Keratinocyte (primary cell): ENCODE results near the gene RHBDL2. TPM values are rescaled to one million over a fixed set of nuclear protein-coding genes. Genes with fewer than 3 reads are reported as not detected.

ENCODE experiments used
- DNase-seq: peaks from one replicate; pipeline ENCODE4 v3.0.0-alpha.2; 2011; ENCODE audit warnings: low read depth, missing footprints, low spot score
- FAIRE-seq: peaks from 2 replicates; lab custom pipeline; 2011; peaks lifted over from hg19 to GRCh38; lab: Jason Lieb, UNC
- H2AFZ ChIP-seq: 2 replicates; pipeline ENCODE4 v1.6.0; 2012; ENCODE audit warnings: low read length, control low read depth, inconsistent platforms; ENCODE audit not compliant: control insufficient read depth
- H3K27ac ChIP-seq: 2 replicates; pipeline ENCODE4 v1.5.1; 2011; ENCODE audit warnings: low read length; ENCODE audit not compliant: control insufficient read depth, insufficient read depth
- H3K27me3 ChIP-seq: 3 replicates; pipeline ENCODE4 v1.6.0; 2011; ENCODE audit warnings: low read length; ENCODE audit not compliant: control insufficient read depth, insufficient read depth; ENCODE audit errors: extremely low read depth
- H3K36me3 ChIP-seq, 2 experiments: 2 replicates in 1 of 2; 3 replicates in 1 of 2; pipeline ENCODE4 v1.5.1; 2011; ENCODE audit warnings: low read length in 2 of 2, mild to moderate bottlenecking in 1 of 2; ENCODE audit not compliant: control insufficient read depth in 2 of 2, insufficient read depth in 2 of 2; ENCODE audit errors: extremely low read depth in 1 of 2
- H3K4me1 ChIP-seq: 3 replicates; pipeline ENCODE4 v1.5.1; 2011; ENCODE audit warnings: low read length; ENCODE audit not compliant: control insufficient read depth, insufficient read depth; ENCODE audit errors: extremely low read depth
- H3K4me2 ChIP-seq: 3 replicates; pipeline ENCODE4 v1.6.0; 2011; ENCODE audit warnings: low read depth, low read length; ENCODE audit not compliant: control insufficient read depth, insufficient read depth; ENCODE audit errors: extremely low read depth
- H3K4me3 ChIP-seq, 3 experiments: fragments of 200-600 bp in 1 of 3; sonication (generic) in 1 of 3; 2 replicates in 2 of 3; 3 replicates in 1 of 3; pipeline ENCODE4 v1.5.1; 2011 to 2016; ENCODE audit warnings: low read length in 3 of 3, mild to moderate bottlenecking in 3 of 3, control low read depth in 2 of 3, inconsistent platforms in 1 of 3, low read depth in 1 of 3, mixed read lengths in 1 of 3, mixed run types in 1 of 3, moderate library complexity in 1 of 3; ENCODE audit not compliant: control insufficient read depth in 2 of 3, insufficient read depth in 2 of 3; ENCODE audit errors: extremely low read depth in 1 of 3
- H3K79me2 ChIP-seq: 2 replicates; pipeline ENCODE4 v1.6.0; 2012; ENCODE audit warnings: low read length; ENCODE audit not compliant: control insufficient read depth, insufficient read depth
- H3K9ac ChIP-seq: 3 replicates; pipeline ENCODE4 v1.6.0; 2011; ENCODE audit warnings: low read length; ENCODE audit not compliant: control insufficient read depth, insufficient read depth; ENCODE audit errors: extremely low read depth
- H3K9me1 ChIP-seq: 3 replicates; pipeline ENCODE4 v1.6.0; 2011; ENCODE audit warnings: low read length; ENCODE audit not compliant: control insufficient read depth, insufficient read depth; ENCODE audit errors: extremely low read depth
- H3K9me3 ChIP-seq: 2 replicates; pipeline ENCODE4 v1.5.1; 2012; ENCODE audit warnings: low read depth, low read length; ENCODE audit not compliant: control insufficient read depth
- H4K20me1 ChIP-seq: 3 replicates; pipeline ENCODE4 v1.6.0; 2011; ENCODE audit warnings: low read length; ENCODE audit not compliant: control insufficient read depth, insufficient read depth; ENCODE audit errors: extremely low read depth
- CTCF ChIP-seq, 3 experiments: IDR thresholded peaks in 1 of 3; conservative IDR thresholded peaks in 1 of 3; optimal IDR thresholded peaks in 1 of 3; 2 replicates in 2 of 3; 3 replicates in 1 of 3; pipeline versions ENCODE3 to v1.5.1; 2011; ENCODE audit warnings: low read length in 3 of 3, mild to moderate bottlenecking in 3 of 3, moderate library complexity in 2 of 3, control low read depth in 1 of 3, inconsistent platforms in 1 of 3; ENCODE audit not compliant: insufficient read depth in 2 of 3; ENCODE audit errors: extremely low read depth in 1 of 3
- EZH2 ChIP-seq: IDR thresholded peaks from one replicate; pipeline ENCODE4 v1.6.1; 2012; ENCODE audit warnings: inconsistent platforms, mild to moderate bottlenecking, low read length, moderate library complexity
- dilution Hi-C: fragments of 300-500 bp; cut with MboI; formaldehyde crosslinking; loops from one replicate; pipeline ENCODE4 v1.7.0; 2020; ENCODE audit warnings: low sequenced_read_pairs; ENCODE audit not compliant: extremely low pct_ligation_motif_present
- polyA plus RNA-seq, 5 experiments: library from polyadenylated mRNA; depleted of rRNA in 3 of 5; stranded (reverse) in 3 of 5; stranded (forward) in 1 of 5; unstranded in 1 of 5; fragments of >200 nt; gene quantifications; 1 replicate in 1 of 5; 2 replicates in 3 of 5; 3 replicates in 1 of 5; pipeline versions ENCODE4 v1.2.1 to v1.2.3, GENCODE V29; 2011 to 2012; ENCODE audit warnings: missing spikeins in 2 of 5, low read depth in 1 of 5, low replicate concordance in 1 of 5

The RHBDL2 gene
- polyA plus RNA-seq, 1 donor (not counting 4 experiments of a cell fraction or from before 2014, with no cell fraction given), result 7.9 TPM

- FAIRE-seq (no peak), DNase-seq (no peak)
- no peaks in the 10 kb centered on the region for H3K4me1 ChIP-seq
- H3K4me3 ChIP-seq, result no peak overlapping the region
- H4K20me1 ChIP-seq, result no peaks in the 10 kb centered on the region
- no peak overlapping the region for H3K4me2 ChIP-seq
- no peaks in the 10 kb centered on the region for H3K27me3 ChIP-seq
- no peak overlapping the region for H3K9ac ChIP-seq
- H3K9me1 ChIP-seq, result no peaks in the 10 kb centered on the region
- H3K9me3 ChIP-seq, result no peaks in the 10 kb centered on the region
- dilution Hi-C loops, result no loop called here
- no peak overlapping the region for H3K27ac ChIP-seq
- H3K36me3 ChIP-seq, result peaks cover 0 to 1% of the 10 kb centered on the region in 2 experiments
- TF ChIP-seq EZH2, result no peak
- H3K79me2 ChIP-seq, result no peaks in the 10 kb centered on the region
- no peak overlapping the region for H2AFZ ChIP-seq
Observed at GRCh38 chr1:38929476-38929875, 12.2 kb downstream of the RHBDL2 start.

DNA sequence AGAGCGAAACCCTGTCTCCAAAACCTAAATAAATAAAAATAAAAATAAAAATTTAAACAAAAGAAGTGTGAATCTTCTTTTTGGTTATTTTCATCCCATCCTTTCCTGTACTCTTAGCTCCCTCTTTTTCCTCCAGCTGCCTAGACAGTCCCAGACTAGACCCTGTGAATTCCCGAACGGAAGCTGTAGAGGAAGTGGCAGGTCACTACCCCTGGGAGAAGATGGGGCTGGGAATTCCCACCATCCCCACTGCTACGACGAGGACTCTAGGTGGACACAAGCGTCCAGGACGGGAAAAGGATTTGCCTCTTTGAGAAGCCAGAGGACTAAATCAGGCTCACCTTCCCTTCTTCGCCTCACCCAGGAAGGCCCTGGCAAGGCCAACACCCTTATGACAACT lies 12.6 kb downstream of the RHBDL2 start:
- H3K9me3 ChIP-seq, result no peaks in the 10 kb centered on the region
- H3K9me1 ChIP-seq, result no peaks in the 10 kb centered on the region
- H3K4me1 ChIP-seq, result no peaks in the 10 kb centered on the region
- H3K9ac ChIP-seq, result no peak overlapping the region
- dilution Hi-C loops, result no loop called here
- no peak overlapping the region for H3K27ac ChIP-seq
- no peaks in the 10 kb centered on the region for H3K79me2 ChIP-seq
- no peak overlapping the region for H2AFZ ChIP-seq
- TF ChIP-seq EZH2, result no peak
- no peak for TF ChIP-seq CTCF (optimal IDR thresholded peaks at IDR 0.05 in 1 of 3, IDR thresholded peaks at IDR 0.05 in 1 of 3, conservative IDR thresholded peaks at IDR 0.05 in 1 of 3; ENCODE audit: extremely low read depth in 1 of 3, insufficient read depth in 2 of 3, low read length in 3 of 3)
- no peak for DNase-seq
- no peaks in the 10 kb centered on the region for H4K20me1 ChIP-seq
- H3K27me3 ChIP-seq, result no peaks in the 10 kb centered on the region
- no peak for FAIRE-seq
- H3K4me2 ChIP-seq, result no peak overlapping the region
- peaks cover 0 to 1% of the 10 kb centered on the region in 2 experiments for H3K36me3 ChIP-seq
- no peak overlapping the region for H3K4me3 ChIP-seq

GRCh38 chr1:38926091-38926490 lies 15.5 kb downstream of the RHBDL2 start:
- Histone ChIP-seq H3K9me1 (no peaks in the 10 kb centered on the region), H3K27ac (no peak overlapping the region), H3K9me3 (no peaks in the 10 kb centered on the region), H2AFZ (no peak overlapping the region), H3K9ac (no peak overlapping the region), H3K79me2 (no peaks in the 10 kb centered on the region), H3K4me1 (no peaks in the 10 kb centered on the region), H4K20me1 (no peaks in the 10 kb centered on the region), H3K36me3 (peaks cover 0 to 1% of the 10 kb centered on the region in 2 experiments), H3K27me3 (no peaks in the 10 kb centered on the region), H3K4me2 (no peak overlapping the region), H3K4me3 (no peak overlapping the region)
- DNase-seq, result no peak
- FAIRE-seq, result no peak
- no peak for TF ChIP-seq CTCF (optimal IDR thresholded peaks at IDR 0.05 in 1 of 3, IDR thresholded peaks at IDR 0.05 in 1 of 3, conservative IDR thresholded peaks at IDR 0.05 in 1 of 3; ENCODE audit: extremely low read depth in 1 of 3, insufficient read depth in 2 of 3, low read length in 3 of 3)
- TF ChIP-seq EZH2, result no peak
- dilution Hi-C loops, result no loop called here
